Measurements from ENCODE around the gene NXF1. TPM values are rescaled to one million over a fixed set of nuclear protein-coding genes. Genes with fewer than 3 reads are reported as not detected.

NXF1 gene
- total and polyA plus RNA-seq, 7 donors = 36.3 to 67.0 (median 42.3) TPM

DNA sequence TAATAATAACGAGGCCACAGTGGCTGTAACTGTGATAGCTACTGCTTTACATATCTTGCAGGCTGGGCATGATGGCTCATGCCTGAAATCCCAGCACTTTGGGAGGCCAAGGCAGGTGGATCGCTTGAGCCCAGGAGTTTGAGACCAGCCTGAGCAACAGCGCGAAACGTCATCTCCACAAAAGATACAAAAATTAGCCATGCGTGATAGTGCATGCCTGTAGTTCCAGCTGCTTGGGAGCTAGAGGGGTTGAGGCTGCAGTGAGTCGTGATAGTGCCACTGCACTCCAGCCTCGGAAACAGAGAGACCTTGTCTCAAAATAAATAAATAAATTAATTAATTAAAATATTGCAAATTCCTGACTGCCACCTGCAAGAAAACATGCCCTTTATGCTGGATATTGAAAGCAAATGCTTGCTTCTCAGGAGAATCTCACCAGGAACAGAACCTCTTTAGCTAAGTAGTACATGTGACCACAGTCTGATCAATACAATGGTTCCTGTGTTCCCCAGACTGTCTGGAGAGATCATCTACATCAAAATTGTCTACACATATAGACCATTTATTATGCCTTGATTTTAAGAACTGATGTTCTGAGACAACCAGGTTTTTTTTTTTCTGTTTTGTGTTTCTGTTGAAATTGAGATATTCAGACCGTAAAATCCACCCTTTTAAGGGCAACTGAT lies 57.6 kb downstream of the NXF1 start:
- ATAC-seq = no peak
- Histone ChIP-seq H3K36me3 (ENCODE audit: insufficient read depth in 1 of 2, low read depth in 1 of 2) (peaks cover 5 to 21% of the 10 kb centered on the region in 2 donors), H3K4me3 (no peak overlapping the region), H3K27me3 (ENCODE audit: insufficient read depth in 3 of 3, low read length in 2 of 3) (no peaks in the 10 kb centered on the region), H3K4me1 (peaks cover 2% of the 10 kb centered on the region), H3K27ac (no peak overlapping the region), H3K9me3 (no peaks in the 10 kb centered on the region)
- no peak for DNase-seq
- WGBS, 3 donors = 70 to 79% (median 73%) methylated on average over 9 of the region's 9 CpGs
- no peak for TF ChIP-seq CTCF (IDR thresholded peaks at IDR 0.05)
- intact Hi-C loops (cut with DNase I) = no loop called here

Other genes starting within 250 kb of the NXF1 start
- 1,000 to 10,000 TPM; 1,137 to 1,954 (median 1,509) TPM for gene EEF1G, start 231.5 kb downstream of the NXF1 start, total RNA-seq
- 1,000 to 10,000 TPM; 1,687 to 2,356 (median 2,243) TPM for gene EEF1G, start 231.5 kb downstream of the NXF1 start, polyA plus RNA-seq
- 10 to 100 TPM; 14.3 to 23.7 (median 19.6) TPM for gene TUT1, start 213.9 kb downstream of the NXF1 start, total RNA-seq
- 10 to 100 TPM; 12.1 to 15.5 (median 12.7) TPM for gene TUT1, start 213.9 kb downstream of the NXF1 start, polyA plus RNA-seq
- gene MTA2, start 203.6 kb downstream of the NXF1 start, total RNA-seq = 10 to 100 TPM; 20.0 to 32.5 (median 28.6) TPM
- gene MTA2, start 203.6 kb downstream of the NXF1 start, polyA plus RNA-seq = 10 to 100 TPM; 18.4 to 27.1 (median 26.9) TPM
- gene EML3, start 192.7 kb downstream of the NXF1 start, total RNA-seq = 10 to 100 TPM; 14.1 to 19.5 (median 16.9) TPM
- 10 to 100 TPM in 2 of 3 donors, 1 to 10 TPM in 1; 7.4 to 11.3 (median 11.1) TPM for gene EML3, start 192.7 kb downstream of the NXF1 start, polyA plus RNA-seq
- gene ROM1, start 192.2 kb downstream of the NXF1 start, total RNA-seq = 1 to 10 TPM; 2.0 to 4.4 (median 3.1) TPM
- gene ROM1, start 192.2 kb downstream of the NXF1 start, polyA plus RNA-seq = 1 to 10 TPM; 3.7 to 5.5 (median 4.7) TPM
- 10 to 100 TPM in 3 of 4 donors, 1 to 10 TPM in 1; 7.4 to 11.8 (median 11.0) TPM for gene B3GAT3, start 183.5 kb downstream of the NXF1 start, total RNA-seq
- 10 to 100 TPM; 11.7 to 37.6 (median 20.0) TPM for gene B3GAT3, start 183.5 kb downstream of the NXF1 start, polyA plus RNA-seq
- gene GANAB, start 158.8 kb downstream of the NXF1 start, total RNA-seq = 10 to 100 TPM; 59.7 to 62.2 (median 61.4) TPM
- gene GANAB, start 158.8 kb downstream of the NXF1 start, polyA plus RNA-seq = 10 to 100 TPM; 34.3 to 64.6 (median 62.0) TPM
- 10 to 100 TPM; 13.5 to 20.6 (median 17.1) TPM for gene INTS5, start 152.1 kb downstream of the NXF1 start, total RNA-seq
- gene INTS5, start 152.1 kb downstream of the NXF1 start, polyA plus RNA-seq = 10 to 100 TPM in 1 of 3 donors, 1 to 10 TPM in 2; 8.1 to 19.9 (median 9.3) TPM
- gene C11orf98, start 140.2 kb downstream of the NXF1 start, total RNA-seq = 10 to 100 TPM; 29.8 to 50.9 (median 50.2) TPM
- 100 to 1,000 TPM in 1 of 3 donors, 10 to 100 TPM in 2; 87.1 to 155 (median 93.1) TPM for gene C11orf98, start 140.2 kb downstream of the NXF1 start, polyA plus RNA-seq
- 10 to 100 TPM in 2 of 4 donors, 1 to 10 TPM in 2; 3.8 to 12.8 (median 9.4) TPM for gene CSKMT, start 140.1 kb downstream of the NXF1 start, total RNA-seq
- gene CSKMT, start 140.1 kb downstream of the NXF1 start, polyA plus RNA-seq = 10 to 100 TPM in 1 of 3 donors, 1 to 10 TPM in 2; 4.8 to 11.4 (median 7.8) TPM
- 1 to 10 TPM; 5.2 to 8.8 (median 7.1) TPM for gene UQCC3, start 133.8 kb downstream of the NXF1 start, total RNA-seq
- 10 to 100 TPM in 1 of 3 donors, 1 to 10 TPM in 2; 6.4 to 16.5 (median 8.6) TPM for gene UQCC3, start 133.8 kb downstream of the NXF1 start, polyA plus RNA-seq
- 1 to 10 TPM in 3 of 4 donors, under 1 TPM in 1; 0.74 to 3.2 (median 1.9) TPM for gene LBHD1, start 133.2 kb downstream of the NXF1 start, total RNA-seq
- 1 to 10 TPM in 2 of 3 donors, under 1 TPM in 1; 0.98 to 3.6 (median 1.6) TPM for gene LBHD1, start 133.2 kb downstream of the NXF1 start, polyA plus RNA-seq
- gene UBXN1, start 126.4 kb downstream of the NXF1 start, total RNA-seq = 100 to 1,000 TPM; 102 to 204 (median 149) TPM
- gene UBXN1, start 126.4 kb downstream of the NXF1 start, polyA plus RNA-seq = 100 to 1,000 TPM; 225 to 376 (median 295) TPM
- gene LRRN4CL, start 115.9 kb downstream of the NXF1 start, total RNA-seq = 1 to 10 TPM; 2.4 to 4.8 (median 3.8) TPM
- gene LRRN4CL, start 115.9 kb downstream of the NXF1 start, polyA plus RNA-seq = 1 to 10 TPM; 1.8 to 3.7 (median 2.8) TPM
- 10 to 100 TPM; 17.0 to 45.4 (median 29.0) TPM for gene BSCL2, start 98.0 kb downstream of the NXF1 start, total RNA-seq
- 100 to 1,000 TPM in 1 of 3 donors, 10 to 100 TPM in 2; 61.5 to 174 (median 63.5) TPM for gene BSCL2, start 98.0 kb downstream of the NXF1 start, polyA plus RNA-seq
- not detected for gene GNG3, start 97.8 kb downstream of the NXF1 start, total RNA-seq
- gene GNG3, start 97.8 kb downstream of the NXF1 start, polyA plus RNA-seq = under 1 TPM in 2 of 3 donors, not detected in 1; 0.10 to 0.39 TPM
- 10 to 100 TPM; 27.2 to 39.7 (median 31.4) TPM for gene HNRNPUL2, start 78.0 kb downstream of the NXF1 start, total RNA-seq
- 10 to 100 TPM; 23.8 to 35.1 (median 25.0) TPM for gene HNRNPUL2, start 78.0 kb downstream of the NXF1 start, polyA plus RNA-seq
- 10 to 100 TPM; 14.8 to 19.6 (median 16.4) TPM for gene TTC9C, start 77.0 kb downstream of the NXF1 start, total RNA-seq
- gene TTC9C, start 77.0 kb downstream of the NXF1 start, polyA plus RNA-seq = 10 to 100 TPM; 20.2 to 30.4 (median 28.2) TPM
- gene ZBTB3, start 51.3 kb downstream of the NXF1 start, total RNA-seq = 1 to 10 TPM; 5.4 to 8.7 (median 6.5) TPM
- gene ZBTB3, start 51.3 kb downstream of the NXF1 start, polyA plus RNA-seq = 1 to 10 TPM; 1.5 to 3.5 (median 2.1) TPM
- gene POLR2G, start 43.9 kb downstream of the NXF1 start, total RNA-seq = 10 to 100 TPM; 31.7 to 44.7 (median 36.2) TPM
- gene POLR2G, start 43.9 kb downstream of the NXF1 start, polyA plus RNA-seq = 10 to 100 TPM; 44.0 to 92.6 (median 48.8) TPM
- gene TAF6L, start 34.0 kb downstream of the NXF1 start, total RNA-seq = 10 to 100 TPM; 13.5 to 19.9 (median 18.3) TPM
- 10 to 100 TPM; 18.0 to 26.5 (median 20.1) TPM for gene TAF6L, start 34.0 kb downstream of the NXF1 start, polyA plus RNA-seq
- gene TMEM179B, start 18.0 kb downstream of the NXF1 start, total RNA-seq = 10 to 100 TPM; 12.2 to 18.5 (median 16.0) TPM
- 10 to 100 TPM; 31.5 to 42.0 (median 34.4) TPM for gene TMEM179B, start 18.0 kb downstream of the NXF1 start, polyA plus RNA-seq
- gene TMEM223, start 13.4 kb downstream of the NXF1 start, total RNA-seq = 10 to 100 TPM in 1 of 4 donors, 1 to 10 TPM in 3; 6.2 to 11.5 (median 8.4) TPM
- 10 to 100 TPM; 16.6 to 37.7 (median 21.7) TPM for gene TMEM223, start 13.4 kb downstream of the NXF1 start, polyA plus RNA-seq
- 10 to 100 TPM; 16.0 to 24.6 (median 20.7) TPM for gene STX5, start 26.6 kb upstream of the NXF1 start, total RNA-seq
- 10 to 100 TPM; 18.2 to 21.1 (median 21.1) TPM for gene STX5, start 26.6 kb upstream of the NXF1 start, polyA plus RNA-seq
- gene TEX54, start 27.4 kb upstream of the NXF1 start, total RNA-seq = not detected
- gene TEX54, start 27.4 kb upstream of the NXF1 start, polyA plus RNA-seq = not detected
- 10 to 100 TPM; 32.9 to 74.9 (median 54.2) TPM for gene WDR74, start 34.1 kb upstream of the NXF1 start, total RNA-seq
- 100 to 1,000 TPM in 1 of 3 donors, 10 to 100 TPM in 2; 90.1 to 121 (median 92.5) TPM for gene WDR74, start 34.1 kb upstream of the NXF1 start, polyA plus RNA-seq
- gene SLC3A2, start 75.5 kb upstream of the NXF1 start, total RNA-seq = 100 to 1,000 TPM in 3 of 4 donors, 10 to 100 TPM in 1; 62.6 to 187 (median 132) TPM
- 100 to 1,000 TPM; 149 to 374 (median 208) TPM for gene SLC3A2, start 75.5 kb upstream of the NXF1 start, polyA plus RNA-seq
- not detected for gene CHRM1, start 115.9 kb upstream of the NXF1 start, total RNA-seq
- gene CHRM1, start 115.9 kb upstream of the NXF1 start, polyA plus RNA-seq = under 1 TPM in 1 of 3 donors, not detected in 2; 0.06 TPM
- not detected for gene SLC22A6, start 179.5 kb upstream of the NXF1 start, total RNA-seq
- gene SLC22A6, start 179.5 kb upstream of the NXF1 start, polyA plus RNA-seq = not detected
- not detected for gene SLC22A8, start 210.4 kb upstream of the NXF1 start, total RNA-seq
- gene SLC22A8, start 210.4 kb upstream of the NXF1 start, polyA plus RNA-seq = not detected